Stomach (tissue), 9 donors: ENCODE data around the gene SETX. TPM values are rescaled to one million over a fixed set of nuclear protein-coding genes. Genes with fewer than 3 reads are reported as not detected.

Experiments
- DNase-seq, 2 donors: peaks; one replicate each; pipeline versions ENCODE4 v3.0.0 to v3.0.0-alpha.2; 2013 to 2019
- H3K27ac ChIP-seq, 5 donors: fragments of 200-600 bp in 4 of 5; sonication (generic) in 4 of 5; one replicate each; pipeline ENCODE4 v1.5.1; 2013 to 2019; ENCODE audit warnings: mild to moderate bottlenecking in 1 of 5, moderate library complexity in 1 of 5
- H3K27me3 ChIP-seq, 3 donors: fragments of 200-600 bp; sonication (generic); one replicate each; pipeline ENCODE4 v1.5.1; 2017 to 2019; ENCODE audit warnings: mixed run types in 1 of 3
- H3K36me3 ChIP-seq, 4 donors: fragments of 200-600 bp; sonication (generic); 1 replicate in 3 of 4; 2 replicates in 1 of 4; pipeline ENCODE4 v1.5.1; 2016 to 2019
- H3K4me1 ChIP-seq, 4 donors: fragments of 200-600 bp; sonication (generic); one replicate each; pipeline ENCODE4 v1.5.1; 2016 to 2019
- H3K4me3 ChIP-seq, 4 donors: fragments of 200-600 bp; sonication (generic) in 3 of 4; one replicate each; pipeline ENCODE4 v1.5.1; 2016 to 2019; ENCODE audit warnings: mild to moderate bottlenecking in 1 of 4
- H3K9me3 ChIP-seq, 4 donors: fragments of 200-600 bp; sonication (generic); one replicate each; pipeline ENCODE4 v1.5.1; 2016 to 2019
- EP300 ChIP-seq: sonication (generic); formaldehyde crosslinking; IDR thresholded peaks from one replicate; pipeline ENCODE4 v1.6.1; 2017; ENCODE audit warnings: antibody characterized with exemption
- POLR2A ChIP-seq, 4 donors: fragments of 450-650 bp; IDR thresholded peaks; one replicate each; pipeline ENCODE4 v1.6.1; 2016; ENCODE audit warnings: antibody characterized with exemption in 4 of 4, control low read depth in 2 of 4, mild to moderate bottlenecking in 1 of 4, moderate library complexity in 1 of 4
- POLR2AphosphoS5 ChIP-seq, 3 donors: sonication (generic); formaldehyde crosslinking; IDR thresholded peaks; one replicate each; pipeline ENCODE4 v1.6.1; 2016; ENCODE audit warnings: antibody characterized with exemption in 3 of 3
- WGBS, 5 donors: extraction: QIAGEN DNeasy Blood & Tissue Kit in 3 of 5; methylation state at CpG; one replicate each; pipeline versions ENCODE4 v1.1.5 to v1.1.7; 2013 to 2018; 5-methylcytosine and 5-hydroxymethylcytosine counted together
- intact Hi-C: fragments of 100-400 bp; cut with DNase I; formaldehyde crosslinking; loops from one replicate; pipeline ENCODE4 v1.15.1; 2023; ENCODE audit warnings: low total_unique reads
- polyA plus RNA-seq, 3 donors: library from polyadenylated mRNA; stranded (reverse); fragments of 200-250 nt; gene quantifications; one replicate each; pipeline ENCODE4 v1.2.3, GENCODE V29; 2013
- total RNA-seq, 5 donors: library from RNA; depleted of rRNA; stranded (reverse); fragments of >200 nt; gene quantifications; one replicate each; pipeline versions ENCODE4 v1.1.0 to v1.2.3, GENCODE V29; 2014 to 2016
- TF ChIP-seq, protein P1 (sequence below), 7 experiments: fragments of 450-650 bp in 4 of 7; fragments of 200-600 bp in 3 of 7; sonication (generic) in 3 of 7; IDR thresholded peaks; one replicate each; pipeline ENCODE4 v1.5.1; 2016 to 2019; ENCODE audit warnings: antibody characterized with exemption in 7 of 7, control low read depth in 2 of 7, mild to moderate bottlenecking in 1 of 7
- donor health status: healthy with polysubstance abuse.
- donor health status: Bipolar disorder and iron deficiency.
- donor health status: healthy.

Gene SETX
- total and polyA plus RNA-seq, 8 donors, result 7.9 to 96.7 (median 34.6) TPM

DNA sequence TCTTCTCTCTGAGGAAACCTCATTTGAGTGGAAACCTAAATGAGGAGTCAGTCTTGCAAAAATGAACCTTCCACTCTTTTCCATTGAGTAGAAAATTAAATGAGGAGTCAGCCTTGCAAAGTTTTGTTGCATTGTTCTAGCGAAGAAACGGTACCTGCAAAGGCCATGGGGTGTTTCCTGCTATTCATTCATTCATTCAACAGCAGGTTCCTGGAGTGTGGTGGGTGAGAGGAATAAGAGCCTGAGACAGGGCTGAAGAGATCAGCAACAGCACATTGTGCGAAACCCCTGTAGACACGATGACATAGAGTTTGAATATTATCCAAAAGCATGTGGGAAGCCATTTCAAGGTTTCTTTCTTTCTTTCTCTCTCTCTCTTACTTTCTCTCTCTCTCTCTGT, 14.6 kb upstream of the SETX start:
- no peak for DNase-seq
- Histone ChIP-seq H3K4me3 (no peak overlapping the region), H3K27ac (no peak overlapping the region), H3K9me3 (no peaks in the 10 kb centered on the region), H3K27me3 (no peaks in the 10 kb centered on the region), H3K4me1 (peaks cover 0 to 10% (median 0%) of the 10 kb centered on the region in 4 donors), H3K36me3 (peaks cover 0 to 3% (median 0%) of the 10 kb centered on the region in 4 donors)
- TF ChIP-seq POLR2AphosphoS5 (IDR thresholded peaks at IDR 0.05) (no peak), EP300 (no peak)
- TF ChIP-seq, protein P1, sequence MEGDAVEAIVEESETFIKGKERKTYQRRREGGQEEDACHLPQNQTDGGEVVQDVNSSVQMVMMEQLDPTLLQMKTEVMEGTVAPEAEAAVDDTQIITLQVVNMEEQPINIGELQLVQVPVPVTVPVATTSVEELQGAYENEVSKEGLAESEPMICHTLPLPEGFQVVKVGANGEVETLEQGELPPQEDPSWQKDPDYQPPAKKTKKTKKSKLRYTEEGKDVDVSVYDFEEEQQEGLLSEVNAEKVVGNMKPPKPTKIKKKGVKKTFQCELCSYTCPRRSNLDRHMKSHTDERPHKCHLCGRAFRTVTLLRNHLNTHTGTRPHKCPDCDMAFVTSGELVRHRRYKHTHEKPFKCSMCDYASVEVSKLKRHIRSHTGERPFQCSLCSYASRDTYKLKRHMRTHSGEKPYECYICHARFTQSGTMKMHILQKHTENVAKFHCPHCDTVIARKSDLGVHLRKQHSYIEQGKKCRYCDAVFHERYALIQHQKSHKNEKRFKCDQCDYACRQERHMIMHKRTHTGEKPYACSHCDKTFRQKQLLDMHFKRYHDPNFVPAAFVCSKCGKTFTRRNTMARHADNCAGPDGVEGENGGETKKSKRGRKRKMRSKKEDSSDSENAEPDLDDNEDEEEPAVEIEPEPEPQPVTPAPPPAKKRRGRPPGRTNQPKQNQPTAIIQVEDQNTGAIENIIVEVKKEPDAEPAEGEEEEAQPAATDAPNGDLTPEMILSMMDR (IDR thresholded peaks at IDR 0.05), result no peak
- 81 to 96% (median 88%) methylated on average over 4 of the region's 4 CpGs for WGBS, 5 donors
- intact Hi-C loops, result no loop called here

DNA sequence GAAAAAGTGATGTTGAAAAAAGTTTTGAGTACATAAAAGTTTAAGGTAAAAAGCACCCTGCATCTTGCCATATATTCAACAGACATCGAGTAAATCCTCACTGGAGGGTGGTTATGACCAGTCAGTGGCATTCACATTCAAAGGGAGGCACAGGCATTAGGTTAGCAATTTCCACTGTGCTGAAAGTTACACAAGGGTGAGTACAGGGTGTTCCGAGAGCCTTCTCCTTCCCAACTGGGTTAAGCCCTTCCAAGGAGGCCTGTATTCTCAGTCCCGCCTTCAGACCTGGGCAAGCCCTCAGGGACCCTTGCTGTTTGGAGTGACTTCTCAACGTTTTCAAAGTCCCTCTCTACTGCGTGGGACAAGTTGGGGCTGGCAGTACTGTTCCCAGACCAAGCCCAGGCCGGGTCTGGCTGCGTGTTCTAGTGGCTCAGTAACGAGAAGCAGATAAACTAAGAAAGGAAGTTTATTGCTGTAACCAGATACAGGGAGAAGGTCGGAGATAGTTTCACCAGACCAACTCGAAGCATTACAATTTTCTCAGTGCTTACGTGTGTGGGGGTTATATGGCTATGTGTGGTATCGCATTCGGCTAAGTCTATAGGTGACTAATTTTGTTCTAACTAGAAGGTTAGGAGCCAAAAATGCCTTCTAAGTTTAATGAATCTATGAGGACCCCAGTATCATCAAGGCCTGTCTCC, 13.0 kb upstream of the SETX start:
- Histone ChIP-seq H3K27me3 (no peaks in the 10 kb centered on the region), H3K27ac (no peak overlapping the region), H3K4me1 (peaks cover 0 to 9% (median 0%) of the 10 kb centered on the region in 4 donors), H3K36me3 (no peaks in the 10 kb centered on the region), H3K4me3 (no peak overlapping the region), H3K9me3 (no peaks in the 10 kb centered on the region)
- no peak for DNase-seq
- intact Hi-C loops, result no loop called here
- 58 to 78% (median 73%) methylated on average over 13 of the region's 13 CpGs for WGBS, 5 donors
- TF ChIP-seq, protein P1 (IDR thresholded peaks at IDR 0.05), result no peak
- TF ChIP-seq EP300 (no peak), POLR2AphosphoS5 (IDR thresholded peaks at IDR 0.05) (no peak), POLR2A (IDR thresholded peaks at IDR 0.05) (no peak)

DNA sequence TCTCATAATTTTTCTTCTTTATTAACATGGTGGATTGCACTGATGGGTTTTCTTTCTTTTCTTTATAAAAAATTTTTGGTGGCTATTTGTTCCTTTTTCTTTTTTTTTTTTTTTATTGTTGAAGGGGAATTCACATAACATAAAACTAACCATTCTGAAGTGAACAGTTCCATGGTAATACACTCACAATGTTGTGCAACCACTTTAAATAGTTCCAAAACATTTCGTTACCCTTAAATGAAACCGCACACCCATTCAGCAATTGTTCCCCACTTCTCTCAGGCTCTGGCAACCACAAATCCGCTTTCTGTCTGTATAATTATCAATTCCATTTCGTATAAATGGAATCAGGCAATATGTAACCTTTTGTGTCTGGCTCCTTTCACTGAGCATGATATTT, 11.7 kb upstream of the SETX start:
- Histone ChIP-seq H3K4me1 (no peaks in the 10 kb centered on the region), H3K9me3 (no peaks in the 10 kb centered on the region), H3K4me3 (no peak overlapping the region), H3K27ac (no peak overlapping the region), H3K36me3 (no peaks in the 10 kb centered on the region), H3K27me3 (no peaks in the 10 kb centered on the region)
- no peak for DNase-seq
- TF ChIP-seq EP300 (no peak), POLR2AphosphoS5 (IDR thresholded peaks at IDR 0.05) (no peak), POLR2A (IDR thresholded peaks at IDR 0.05) (no peak)
- TF ChIP-seq, protein P1 (IDR thresholded peaks at IDR 0.05), result no peak
- WGBS, 5 donors, result 87 to 93% (median 91%) methylated on average over 4 of the region's 4 CpGs
- intact Hi-C loops, result no loop called here

DNA sequence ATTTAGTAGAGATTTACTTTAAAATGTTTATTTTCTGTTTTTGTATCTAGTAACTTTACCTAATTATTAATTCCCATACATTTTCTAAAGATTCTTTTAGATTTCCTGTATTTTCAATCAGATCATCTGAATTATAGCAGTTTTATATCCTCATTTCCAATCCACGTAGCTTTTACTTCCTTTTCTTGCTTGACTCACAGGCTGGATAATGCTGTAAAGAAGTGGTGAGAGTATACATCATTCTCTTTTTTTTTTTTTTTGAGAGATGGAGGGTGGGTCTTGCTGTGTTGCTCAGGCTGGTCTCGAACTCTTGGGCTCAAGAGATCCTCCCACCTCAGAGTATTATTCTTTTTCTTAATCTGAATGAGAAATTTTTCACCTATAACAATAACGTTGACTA, 11.2 kb upstream of the SETX start:
- Histone ChIP-seq H3K36me3 (no peaks in the 10 kb centered on the region), H3K4me1 (no peaks in the 10 kb centered on the region), H3K4me3 (no peak overlapping the region), H3K9me3 (no peaks in the 10 kb centered on the region), H3K27ac (no peak overlapping the region), H3K27me3 (no peaks in the 10 kb centered on the region)
- 50 to 76% (median 65%) methylated on average over 3 of the region's 3 CpGs for WGBS, 5 donors
- intact Hi-C loops, result no loop called here
- TF ChIP-seq, protein P1 (IDR thresholded peaks at IDR 0.05), result no peak
- TF ChIP-seq POLR2AphosphoS5 (IDR thresholded peaks at IDR 0.05) (no peak), EP300 (no peak), POLR2A (IDR thresholded peaks at IDR 0.05) (no peak)
- no peak for DNase-seq
